ENCODE measurements around the gene MRPL18.
A peak's percentile ranks its signal among the peaks of the same experiment; 100 is the strongest.

MRPL18 gene

GRCh38 chr6:159756508-159756907 is 33.8 kb upstream of the MRPL18 start:
- Histone ChIP-seq H3K9me3 (ENCODE audit: control insufficient read depth in 5 of 5, low read length in 5 of 5) (no peaks in the 10 kb centered on the region), H3K4me3 (ENCODE audit: low read depth in 1 of 5, low read length in 5 of 5) (no peak overlapping the region), H3K27me3 (ENCODE audit: control insufficient read depth in 5 of 5, insufficient read depth in 4 of 5, low read length in 5 of 5) (no peaks in the 10 kb centered on the region), H3K27ac (ENCODE audit: low read depth, low read length) (no peak overlapping the region), H3K36me3 (ENCODE audit: control insufficient read depth in 5 of 5, insufficient read depth in 5 of 5, low read length in 5 of 5) (peaks cover 17 to 61% (median 37%) of the 10 kb centered on the region in 5 donors), H3K9ac (ENCODE audit: low read length in 5 of 5) (no peak overlapping the region), H3K4me1 (ENCODE audit: control insufficient read depth in 5 of 5, insufficient read depth in 5 of 5, low read length in 5 of 5) (peaks cover 6 to 52% (median 26%) of the 10 kb centered on the region in 5 donors)

GRCh38 chr6:159758031-159759001 is 32.0 kb upstream of the MRPL18 start:
- Histone ChIP-seq H3K9me3 (ENCODE audit: control insufficient read depth in 5 of 5, low read length in 5 of 5) (no peaks in the 10 kb centered on the region), H3K27me3 (ENCODE audit: control insufficient read depth in 5 of 5, insufficient read depth in 4 of 5, low read length in 5 of 5) (no peaks in the 10 kb centered on the region), H3K4me3 (ENCODE audit: low read depth in 1 of 5, low read length in 5 of 5) (no peak overlapping the region), H3K36me3 (ENCODE audit: control insufficient read depth in 5 of 5, insufficient read depth in 5 of 5, low read length in 5 of 5) (peaks cover 14 to 45% (median 28%) of the 10 kb centered on the region in 5 donors), H3K4me1 (ENCODE audit: control insufficient read depth in 5 of 5, insufficient read depth in 5 of 5, low read length in 5 of 5) (peaks cover 6 to 52% (median 34%) of the 10 kb centered on the region in 5 donors), H3K9ac (ENCODE audit: low read length in 5 of 5) (no peak overlapping the region), H3K27ac (ENCODE audit: low read depth, low read length) (no peak overlapping the region)

GRCh38 chr6:159759645-159760044 is 30.6 kb upstream of the MRPL18 start:
- H3K36me3 ChIP-seq (ENCODE audit: control insufficient read depth in 5 of 5, insufficient read depth in 5 of 5, low read length in 5 of 5): peaks cover 6 to 34% (median 29%) of the 10 kb centered on the region in 5 donors
- H3K4me3 ChIP-seq (ENCODE audit: low read depth in 1 of 5, low read length in 5 of 5): no peak overlapping the region
- peak overlapping the region; percentile 94 for H3K27ac ChIP-seq (ENCODE audit: low read depth, low read length)
- no peak overlapping the region for H3K9ac ChIP-seq (ENCODE audit: low read length in 5 of 5)
- no peaks in the 10 kb centered on the region for H3K9me3 ChIP-seq (ENCODE audit: control insufficient read depth in 5 of 5, low read length in 5 of 5)
- H3K27me3 ChIP-seq (ENCODE audit: control insufficient read depth in 5 of 5, insufficient read depth in 4 of 5, low read length in 5 of 5): no peaks in the 10 kb centered on the region
- peaks cover 6 to 39% (median 26%) of the 10 kb centered on the region in 5 donors for H3K4me1 ChIP-seq (ENCODE audit: control insufficient read depth in 5 of 5, insufficient read depth in 5 of 5, low read length in 5 of 5)

- H3K9me3 ChIP-seq (ENCODE audit: control insufficient read depth in 5 of 5, low read length in 5 of 5): no peaks in the 10 kb centered on the region
- H3K27ac ChIP-seq (ENCODE audit: low read depth, low read length): peak overlapping the region; percentile 94
- H3K36me3 ChIP-seq (ENCODE audit: control insufficient read depth in 5 of 5, insufficient read depth in 5 of 5, low read length in 5 of 5): peaks cover 6 to 27% (median 24%) of the 10 kb centered on the region in 5 donors
- no peaks in the 10 kb centered on the region for H3K27me3 ChIP-seq (ENCODE audit: control insufficient read depth in 5 of 5, insufficient read depth in 4 of 5, low read length in 5 of 5)
- peak overlapping the region in 4 of 5 donors; percentile 82 to 90 (median 86) for H3K4me3 ChIP-seq (ENCODE audit: low read depth in 1 of 5, low read length in 5 of 5)
- H3K4me1 ChIP-seq (ENCODE audit: control insufficient read depth in 5 of 5, insufficient read depth in 5 of 5, low read length in 5 of 5): peaks cover 0 to 32% (median 22%) of the 10 kb centered on the region in 5 donors
- H3K9ac ChIP-seq (ENCODE audit: low read length in 5 of 5): peak overlapping the region in 3 of 5 donors; percentile 87 to 97 (median 90)
Observed at GRCh38 chr6:159760602-159761057, 29.6 kb upstream of the MRPL18 start.

- no peaks in the 10 kb centered on the region for H3K27me3 ChIP-seq (ENCODE audit: control insufficient read depth in 5 of 5, insufficient read depth in 4 of 5, low read length in 5 of 5)
- peaks cover 0 to 32% (median 22%) of the 10 kb centered on the region in 5 donors for H3K4me1 ChIP-seq (ENCODE audit: control insufficient read depth in 5 of 5, insufficient read depth in 5 of 5, low read length in 5 of 5)
- peak overlapping the region; percentile 41 to 97 (median 88) for H3K9ac ChIP-seq (ENCODE audit: low read length in 5 of 5)
- H3K27ac ChIP-seq (ENCODE audit: low read depth, low read length): peak overlapping the region; percentile 94
- H3K4me3 ChIP-seq (ENCODE audit: low read depth in 1 of 5, low read length in 5 of 5): peak overlapping the region; percentile 82 to 96 (median 87)
- H3K36me3 ChIP-seq (ENCODE audit: control insufficient read depth in 5 of 5, insufficient read depth in 5 of 5, low read length in 5 of 5): peaks cover 0 to 22% (median 19%) of the 10 kb centered on the region in 5 donors
- H3K9me3 ChIP-seq (ENCODE audit: control insufficient read depth in 5 of 5, low read length in 5 of 5): no peaks in the 10 kb centered on the region
Observed at GRCh38 chr6:159761129-159761872, 29.0 kb upstream of the MRPL18 start.

- H3K4me3 ChIP-seq (ENCODE audit: low read depth in 1 of 5, low read length in 5 of 5): peak within 1 kb of the TSS; percentile 85 to 96 (median 90)
- peaks cover 2 to 22% (median 21%) of the 10 kb centered on the region in 5 donors for H3K36me3 ChIP-seq (ENCODE audit: control insufficient read depth in 5 of 5, insufficient read depth in 5 of 5, low read length in 5 of 5)
Observed at GRCh38 chr6:159761873-159762680, 28.2 kb upstream of the MRPL18 start, which contains the start of gene ACAT2. ACAT2 (plus strand) TSS chr6:159762045; CDS start chr6:159762088, 43 bp downstream.

GRCh38 chr6:159762681-159763293 is 27.5 kb upstream of the MRPL18 start:
- peaks cover 7 to 26% (median 26%) of the 10 kb centered on the region in 5 donors for H3K36me3 ChIP-seq (ENCODE audit: control insufficient read depth in 5 of 5, insufficient read depth in 5 of 5, low read length in 5 of 5)
- no peaks in the 10 kb centered on the region for H3K9me3 ChIP-seq (ENCODE audit: control insufficient read depth in 5 of 5, low read length in 5 of 5)
- peak overlapping the region; percentile 72 to 96 (median 90) for H3K4me3 ChIP-seq (ENCODE audit: low read depth in 1 of 5, low read length in 5 of 5)
- H3K4me1 ChIP-seq (ENCODE audit: control insufficient read depth in 5 of 5, insufficient read depth in 5 of 5, low read length in 5 of 5): peaks cover 0 to 28% (median 18%) of the 10 kb centered on the region in 5 donors
- no peaks in the 10 kb centered on the region for H3K27me3 ChIP-seq (ENCODE audit: control insufficient read depth in 5 of 5, insufficient read depth in 4 of 5, low read length in 5 of 5)
- H3K27ac ChIP-seq (ENCODE audit: low read depth, low read length): peak overlapping the region; percentile 94
- H3K9ac ChIP-seq (ENCODE audit: low read length in 5 of 5): peak overlapping the region in 4 of 5 donors; percentile 66 to 94 (median 82)

More at GRCh38 chr6:159761873-159762680, 28.2 kb upstream of the MRPL18 start, which contains the start of gene ACAT2:
- peak within 1 kb of the TSS; percentile 94 for H3K27ac ChIP-seq (ENCODE audit: low read depth, low read length)
- peak within 1 kb of the TSS; percentile 41 to 97 (median 88) for H3K9ac ChIP-seq (ENCODE audit: low read length in 5 of 5)
- peaks cover 0 to 28% (median 18%) of the 10 kb centered on the region in 5 donors for H3K4me1 ChIP-seq (ENCODE audit: control insufficient read depth in 5 of 5, insufficient read depth in 5 of 5, low read length in 5 of 5)
- no peaks in the 10 kb centered on the region for H3K27me3 ChIP-seq (ENCODE audit: control insufficient read depth in 5 of 5, insufficient read depth in 4 of 5, low read length in 5 of 5)
- no peaks in the 10 kb centered on the region for H3K9me3 ChIP-seq (ENCODE audit: control insufficient read depth in 5 of 5, low read length in 5 of 5)

- Histone ChIP-seq H3K9ac (ENCODE audit: low read length in 5 of 5) (no peak overlapping the region), H3K27me3 (ENCODE audit: control insufficient read depth in 5 of 5, insufficient read depth in 4 of 5, low read length in 5 of 5) (no peaks in the 10 kb centered on the region), H3K4me3 (ENCODE audit: low read depth in 1 of 5, low read length in 5 of 5) (no peak overlapping the region), H3K27ac (ENCODE audit: low read depth, low read length) (no peak overlapping the region), H3K9me3 (ENCODE audit: control insufficient read depth in 5 of 5, low read length in 5 of 5) (no peaks in the 10 kb centered on the region), H3K36me3 (ENCODE audit: control insufficient read depth in 5 of 5, insufficient read depth in 5 of 5, low read length in 5 of 5) (peaks cover 21 to 42% (median 28%) of the 10 kb centered on the region in 5 donors), H3K4me1 (ENCODE audit: control insufficient read depth in 5 of 5, insufficient read depth in 5 of 5, low read length in 5 of 5) (peaks cover 0 to 11% (median 7%) of the 10 kb centered on the region in 5 donors)
Observed at GRCh38 chr6:159766906-159767305, 23.4 kb upstream of the MRPL18 start.

GRCh38 chr6:159769470-159769869 is 20.8 kb upstream of the MRPL18 start:
- Histone ChIP-seq H3K9me3 (ENCODE audit: control insufficient read depth in 5 of 5, low read length in 5 of 5) (no peaks in the 10 kb centered on the region), H3K27me3 (ENCODE audit: control insufficient read depth in 5 of 5, insufficient read depth in 4 of 5, low read length in 5 of 5) (no peaks in the 10 kb centered on the region), H3K27ac (ENCODE audit: low read depth, low read length) (no peak overlapping the region), H3K4me1 (ENCODE audit: control insufficient read depth in 5 of 5, insufficient read depth in 5 of 5, low read length in 5 of 5) (no peaks in the 10 kb centered on the region), H3K4me3 (ENCODE audit: low read depth in 1 of 5, low read length in 5 of 5) (no peak overlapping the region), H3K36me3 (ENCODE audit: control insufficient read depth in 5 of 5, insufficient read depth in 5 of 5, low read length in 5 of 5) (peaks cover 21 to 42% (median 28%) of the 10 kb centered on the region in 5 donors), H3K9ac (ENCODE audit: low read length in 5 of 5) (no peak overlapping the region)
